ENCODE data around the gene ZFAND3. TPM values are rescaled to one million over a fixed set of nuclear protein-coding genes. Genes with fewer than 3 reads are reported as not detected.

Gene ZFAND3
- 30.0 and 42.1 TPM in 2 replicates for total RNA-seq

GRCh38 chr6:37819177-37819801 is at the start of gene ZFAND3:
Gene ZFAND3 (plus strand): TSS chr6:37819727. CDS start chr6:37819946, 219 bp downstream.

Other genes with a start within 250 kb of the ZFAND3 start
- gene MDGA1, start 121.8 kb upstream of the ZFAND3 start, total RNA-seq = 3.6 and 5.2 TPM in 2 replicates